Smooth muscle cell (in vitro differentiated cells): Measurements from ENCODE around the gene FSTL5. TPM values are rescaled to one million over a fixed set of nuclear protein-coding genes. Genes with fewer than 3 reads are reported as not detected.

Experiments used
- DNase-seq: peaks from one replicate; lab custom pipeline; 2025; ENCODE audit not compliant: unreplicated experiment; lab: John Stamatoyannopoulos, UW
- H2AFZ ChIP-seq: fragments of 200-600 bp; sonication (generic); 2 replicates; pipeline ENCODE4 v1.6.0; 2016; ENCODE audit warnings: antibody characterized with exemption, low read depth, mild to moderate bottlenecking
- H3F3A ChIP-seq: fragments of 200-600 bp; sonication (generic); 2 replicates; pipeline ENCODE4 v1.6.0; 2017; ENCODE audit warnings: antibody characterized with exemption, low read depth
- H3K27ac ChIP-seq: fragments of 200-600 bp; sonication (generic); 2 replicates; pipeline ENCODE4 v1.5.1; 2016; ENCODE audit warnings: low read depth, mild to moderate bottlenecking
- H3K27me3 ChIP-seq: fragments of 200-600 bp; sonication (generic); 2 replicates; pipeline ENCODE4 v1.6.1; 2016; ENCODE audit warnings: low read depth, mild to moderate bottlenecking
- H3K36me3 ChIP-seq: fragments of 200-600 bp; sonication (generic); 2 replicates; pipeline ENCODE4 v1.5.1; 2016; ENCODE audit warnings: low read depth
- H3K4me1 ChIP-seq: fragments of 200-600 bp; sonication (generic); 2 replicates; pipeline ENCODE4 v1.5.1; 2016; ENCODE audit warnings: low read depth
- H3K4me2 ChIP-seq: fragments of 200-600 bp; sonication (generic); 2 replicates; pipeline ENCODE4 v1.6.0; 2016; ENCODE audit warnings: mild to moderate bottlenecking
- H3K4me3 ChIP-seq: fragments of 200-600 bp; sonication (generic); 2 replicates; pipeline ENCODE4 v1.5.1; 2016; ENCODE audit warnings: mild to moderate bottlenecking
- H3K79me2 ChIP-seq: fragments of 200-600 bp; sonication (generic); 2 replicates; pipeline ENCODE4 v1.6.0; 2016; ENCODE audit warnings: low read depth, mild to moderate bottlenecking
- H3K9ac ChIP-seq: fragments of 200-600 bp; sonication (generic); 2 replicates; pipeline ENCODE4 v1.6.0; 2016; ENCODE audit warnings: low read depth
- H3K9me3 ChIP-seq: fragments of 200-600 bp; sonication (generic); replicated peaks from 2 replicates; pipeline ENCODE4 v1.5.1; 2016; ENCODE audit warnings: low read depth
- H4K20me1 ChIP-seq: fragments of 200-600 bp; sonication (generic); 2 replicates; pipeline ENCODE4 v1.6.0; 2016; ENCODE audit warnings: low read depth
- CTCF ChIP-seq: fragments of 200-600 bp; sonication (generic); IDR thresholded peaks from 2 replicates; pipeline ENCODE4 v1.5.1; 2017; ENCODE audit warnings: borderline replicate concordance, mild to moderate bottlenecking, antibody characterized with exemption; ENCODE audit not compliant: insufficient read depth, poor library complexity, severe bottlenecking
- WGBS: methylation state at CpG from one replicate; pipeline ENCODE4 v1.1.7; 2016; ENCODE audit warnings: low lambda C conversion rate; 5-methylcytosine and 5-hydroxymethylcytosine counted together
- polyA plus RNA-seq: library from polyadenylated mRNA; unstranded; fragments of >200 nt; fragmentation: Nextera tagmentation; extraction: Ambion mirVana; gene quantifications from 2 replicates; pipeline ENCODE4 v1.2.1, GENCODE V29; 2016
- total RNA-seq: library from RNA; depleted of rRNA; stranded (reverse); fragments of >200 nt; gene quantifications from 2 replicates; pipeline ENCODE4 v1.2.3, GENCODE V29; 2014

FSTL5 gene
- total and polyA plus RNA-seq, 2 experiments from 2014 or later, result 0.04 TPM; not detected in 1

- 57% methylated on average over 1 of the region's 1 CpG for WGBS
- Histone ChIP-seq H4K20me1 (no peaks in the 10 kb centered on the region), H3K4me2 (no peak overlapping the region), H3K27ac (no peak overlapping the region), H3K4me3 (no peak overlapping the region), H3K4me1 (no peaks in the 10 kb centered on the region), H3K9ac (no peak overlapping the region), H3K79me2 (no peaks in the 10 kb centered on the region), H2AFZ (no peak overlapping the region), H3K36me3 (no peaks in the 10 kb centered on the region), H3K27me3 (no peaks in the 10 kb centered on the region), H3F3A (no peaks in the 10 kb centered on the region), H3K9me3 (no peaks in the 10 kb centered on the region)
- peak; percentile 36 for TF ChIP-seq CTCF
- no peak for DNase-seq
These were observed 521.1 kb downstream of the FSTL5 start for GRCh38 chr4:161642708-161643107.

GRCh38 chr4:161629694-161630441, 533.9 kb downstream of the FSTL5 start:
- Histone ChIP-seq H3K4me1 (no peaks in the 10 kb centered on the region), H3K9me3 (no peaks in the 10 kb centered on the region), H3K4me2 (peak overlapping the region; percentile 38), H2AFZ (peak overlapping the region; percentile 89), H3K9ac (no peak overlapping the region), H3K36me3 (no peaks in the 10 kb centered on the region), H3K27me3 (no peaks in the 10 kb centered on the region), H4K20me1 (no peaks in the 10 kb centered on the region), H3K4me3 (no peak overlapping the region), H3K27ac (no peak overlapping the region), H3K79me2 (no peaks in the 10 kb centered on the region), H3F3A (no peaks in the 10 kb centered on the region)
- DNase-seq, result no peak
- TF ChIP-seq CTCF, result no peak
- 71% methylated on average over 14 of the region's 14 CpGs for WGBS

GRCh38 chr4:161604516-161605300, 559.1 kb downstream of the FSTL5 start:
- H3K27ac ChIP-seq, result no peak overlapping the region
- no peak overlapping the region for H3K4me2 ChIP-seq
- no peaks in the 10 kb centered on the region for H3K4me1 ChIP-seq
- no peaks in the 10 kb centered on the region for H3F3A ChIP-seq
- WGBS, result 63% methylated on average over 4 of the region's 4 CpGs
- H2AFZ ChIP-seq, result no peak overlapping the region
- H3K9me3 ChIP-seq, result no peaks in the 10 kb centered on the region
- H3K9ac ChIP-seq, result no peak overlapping the region
- TF ChIP-seq CTCF, result no peak
- H3K79me2 ChIP-seq, result no peaks in the 10 kb centered on the region
- no peak overlapping the region for H3K4me3 ChIP-seq
- DNase-seq, result no peak
- no peaks in the 10 kb centered on the region for H3K27me3 ChIP-seq
- no peaks in the 10 kb centered on the region for H4K20me1 ChIP-seq
- no peaks in the 10 kb centered on the region for H3K36me3 ChIP-seq
